ENCODE results near the gene STRN3.
"Not testable (repeated sequence)": the region's sequence is repeated elsewhere in the genome, so short reads cannot be mapped to it uniquely, and the experiment has no call there.

GRCh38 chr14:30980106-30980704 lies 46.0 kb downstream of the STRN3 start:
- peak; percentile 37 to 72 (median 54) for TF ChIP-seq CTCF (IDR thresholded peaks at IDR 0.05)
- not testable (repeated sequence) for TF ChIP-seq POLR2A (IDR thresholded peaks at IDR 0.05)

Measured in esophagus squamous epithelium (tissue), 4 donors.